ACC112 (cell line): Measurements from ENCODE around the gene TPM4.

Experiments
- H2AFZ ChIP-seq: fragments of 200-600 bp; sonication (generic); one replicate; pipeline ENCODE4 v1.6.0; 2017; ENCODE audit warnings: antibody characterized with exemption, low read length; ENCODE audit not compliant: unreplicated experiment
- H3K27ac ChIP-seq: fragments of 200-600 bp; sonication (generic); 2 replicates; pipeline ENCODE4 v1.5.1; 2014; ENCODE audit warnings: low read depth, mild to moderate bottlenecking, antibody characterized with exemption, low read length, moderate library complexity
- H3K27me3 ChIP-seq: fragments of 200-600 bp; sonication (generic); 2 replicates; pipeline ENCODE4 v1.6.1; 2014; ENCODE audit warnings: mild to moderate bottlenecking, antibody characterized with exemption, low read length, moderate library complexity, mixed read lengths; ENCODE audit not compliant: insufficient read depth
- H3K36me3 ChIP-seq: fragments of 200-600 bp; sonication (generic); 2 replicates; pipeline ENCODE4 v1.6.1; 2016; ENCODE audit warnings: mild to moderate bottlenecking, antibody characterized with exemption, low read length, moderate library complexity, mixed read lengths; ENCODE audit not compliant: insufficient read depth
- H3K4me1 ChIP-seq: fragments of 200-600 bp; sonication (generic); one replicate; pipeline ENCODE4 v1.6.1; 2016; ENCODE audit warnings: low read length, mixed read lengths; ENCODE audit not compliant: insufficient read depth, unreplicated experiment, control insufficient read depth
- H3K4me3 ChIP-seq: fragments of 200-600 bp; sonication (generic); 2 replicates; pipeline ENCODE4 v1.5.1; 2014; ENCODE audit warnings: mild to moderate bottlenecking, low read depth, low read length
- H3K79me2 ChIP-seq: fragments of 200-600 bp; sonication (generic); one replicate; pipeline ENCODE4 v1.6.0; 2016; ENCODE audit warnings: low read length; ENCODE audit not compliant: control insufficient read depth, unreplicated experiment, insufficient read depth

Gene TPM4

DNA sequence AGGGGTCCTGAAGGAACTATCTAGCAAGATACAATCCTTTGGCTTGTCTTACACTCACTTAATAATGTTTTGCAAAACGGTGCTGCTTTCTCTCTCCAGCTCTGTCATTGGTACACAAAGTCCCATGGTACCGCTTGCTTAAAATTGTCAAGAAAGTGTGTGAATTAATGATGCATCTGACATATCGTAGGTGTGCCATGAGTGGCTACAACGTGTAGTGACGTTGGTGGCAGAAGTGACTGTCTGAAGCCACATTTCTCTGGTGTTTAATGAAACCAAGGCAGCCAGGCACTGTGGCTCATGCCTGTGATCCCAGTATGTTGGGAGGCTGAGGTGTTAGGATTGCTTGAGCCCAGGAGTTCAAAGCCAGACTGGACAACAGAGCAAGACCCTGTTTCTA lies 69.8 kb downstream of the TPM4 start:
- H3K27ac ChIP-seq: no peak overlapping the region
- H3K79me2 ChIP-seq: no peaks in the 10 kb centered on the region
- no peak overlapping the region for H3K4me3 ChIP-seq
- H2AFZ ChIP-seq: no peak overlapping the region
- no peaks in the 10 kb centered on the region for H3K27me3 ChIP-seq
- no peaks in the 10 kb centered on the region for H3K36me3 ChIP-seq
- no peaks in the 10 kb centered on the region for H3K4me1 ChIP-seq

DNA sequence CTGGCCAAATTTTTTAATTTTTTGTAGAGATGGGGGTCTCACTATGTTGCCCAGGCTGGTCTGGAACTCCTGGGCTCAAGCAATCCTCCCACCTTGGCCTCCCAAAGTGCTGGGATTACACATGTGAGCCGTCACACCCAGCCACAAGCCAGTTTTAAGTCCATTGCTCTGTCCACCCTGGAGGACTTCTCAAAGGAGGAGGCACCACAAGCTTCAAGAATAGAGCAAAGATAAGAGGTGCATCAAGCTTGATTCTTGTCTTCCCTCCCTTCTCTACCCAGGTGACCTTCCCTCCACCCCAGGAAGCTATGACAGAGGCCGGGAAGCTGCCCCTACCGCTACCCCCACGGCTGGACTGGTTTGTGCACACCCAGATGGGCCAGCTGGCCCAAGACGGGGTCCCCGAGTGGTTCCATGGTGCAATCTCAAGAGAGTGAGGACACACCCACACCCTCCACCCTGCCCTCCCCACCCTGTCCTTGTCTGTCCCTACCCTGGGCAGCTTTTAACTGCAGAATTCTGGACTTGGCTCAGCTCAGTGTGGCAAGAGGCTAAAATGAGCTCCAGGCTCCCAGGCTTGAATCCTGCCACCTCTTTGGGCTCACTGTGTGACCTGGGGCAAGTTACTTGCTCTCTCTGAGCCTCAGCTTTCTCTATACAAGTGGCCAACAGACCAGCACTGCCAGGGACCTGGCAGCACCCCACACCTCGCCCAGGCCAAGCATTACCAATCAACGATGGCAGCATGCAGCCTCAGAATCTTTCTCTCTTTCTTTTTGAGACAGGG lies 72.3 kb downstream of the TPM4 start:
- no peaks in the 10 kb centered on the region for H3K79me2 ChIP-seq
- H3K4me1 ChIP-seq: no peaks in the 10 kb centered on the region
- no peaks in the 10 kb centered on the region for H3K27me3 ChIP-seq
- H3K4me3 ChIP-seq: no peak overlapping the region
- no peaks in the 10 kb centered on the region for H3K36me3 ChIP-seq
- no peak overlapping the region for H2AFZ ChIP-seq
- H3K27ac ChIP-seq: no peak overlapping the region
